ENCODE data around the gene FOXL2NB. TPM values are rescaled to one million over a fixed set of nuclear protein-coding genes. Genes with fewer than 3 reads are reported as not detected.

FOXL2NB gene
- total RNA-seq, 1 experiment from 2014 or later: 0.35 TPM

DNA sequence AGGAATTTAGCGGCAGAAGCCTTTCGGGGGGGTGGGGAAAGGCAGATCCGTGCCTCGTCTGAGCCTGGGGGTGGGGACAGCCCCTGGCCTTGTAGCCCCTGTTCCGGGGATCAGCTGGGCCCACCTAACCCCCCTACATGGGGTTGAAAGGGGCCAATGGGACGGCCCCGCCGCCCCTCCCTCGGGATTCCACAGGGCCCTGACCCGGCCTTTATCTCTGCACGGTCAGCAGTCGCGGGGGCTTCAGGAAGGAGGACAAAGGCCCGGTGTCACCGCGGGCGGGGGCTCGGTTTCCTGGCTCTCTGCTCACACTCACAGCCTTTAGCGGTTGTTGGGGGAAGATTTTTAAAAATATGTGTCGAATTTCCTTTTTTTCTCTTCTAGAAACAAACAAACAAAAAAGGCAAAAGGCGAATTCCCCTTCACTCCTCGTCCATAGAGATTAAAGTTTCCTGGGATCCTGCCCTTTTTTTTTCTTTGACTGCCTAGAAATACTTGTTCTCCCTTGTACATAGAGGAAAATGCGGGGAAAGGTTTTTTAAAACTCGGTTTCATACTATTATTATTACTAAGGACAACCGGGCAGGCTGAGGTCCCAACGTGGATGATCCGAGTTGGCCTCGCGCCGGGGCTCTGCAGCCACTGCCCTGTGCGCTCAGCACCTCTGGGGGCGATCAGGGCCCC is 8.0 kb upstream of the FOXL2NB start:
- Mint-ChIP-seq H3K27ac (ENCODE audit: unreplicated experiment) (no peak overlapping the region), H3K9me3 (ENCODE audit: low read depth, unreplicated experiment) (no peaks in the 10 kb centered on the region), H3K4me1 (ENCODE audit: low read depth, unreplicated experiment) (peaks cover 35% of the 10 kb centered on the region), H3K36me3 (ENCODE audit: insufficient read depth, unreplicated experiment) (peaks cover 23% of the 10 kb centered on the region), H3K27me3 (ENCODE audit: unreplicated experiment) (peaks cover 95% of the 10 kb centered on the region), H3K4me3 (ENCODE audit: low read depth, unreplicated experiment) (peak overlapping the region; percentile 5)
- DNase-seq: no peak
- TF ChIP-seq, protein P1, sequence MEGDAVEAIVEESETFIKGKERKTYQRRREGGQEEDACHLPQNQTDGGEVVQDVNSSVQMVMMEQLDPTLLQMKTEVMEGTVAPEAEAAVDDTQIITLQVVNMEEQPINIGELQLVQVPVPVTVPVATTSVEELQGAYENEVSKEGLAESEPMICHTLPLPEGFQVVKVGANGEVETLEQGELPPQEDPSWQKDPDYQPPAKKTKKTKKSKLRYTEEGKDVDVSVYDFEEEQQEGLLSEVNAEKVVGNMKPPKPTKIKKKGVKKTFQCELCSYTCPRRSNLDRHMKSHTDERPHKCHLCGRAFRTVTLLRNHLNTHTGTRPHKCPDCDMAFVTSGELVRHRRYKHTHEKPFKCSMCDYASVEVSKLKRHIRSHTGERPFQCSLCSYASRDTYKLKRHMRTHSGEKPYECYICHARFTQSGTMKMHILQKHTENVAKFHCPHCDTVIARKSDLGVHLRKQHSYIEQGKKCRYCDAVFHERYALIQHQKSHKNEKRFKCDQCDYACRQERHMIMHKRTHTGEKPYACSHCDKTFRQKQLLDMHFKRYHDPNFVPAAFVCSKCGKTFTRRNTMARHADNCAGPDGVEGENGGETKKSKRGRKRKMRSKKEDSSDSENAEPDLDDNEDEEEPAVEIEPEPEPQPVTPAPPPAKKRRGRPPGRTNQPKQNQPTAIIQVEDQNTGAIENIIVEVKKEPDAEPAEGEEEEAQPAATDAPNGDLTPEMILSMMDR (IDR thresholded peaks at IDR 0.05; ENCODE audit: unreplicated experiment): no peak
- no TSS peak for BruUV-seq (replicated peaks)
- intact Hi-C loops (cut with micrococcal nuclease; ENCODE audit: unreplicated experiment): loop anchor here (5.0 kb wide), 1 partner anchor 263 kb away; no protein-coding TSS in a partner anchor
- CTCF ChIA-PET: interaction anchor here (0.7 to 1.1 kb wide), 2 partner anchors 15 to 344 kb away, joined by 4 to 7 read pairs; no protein-coding TSS in a partner anchor

DNA sequence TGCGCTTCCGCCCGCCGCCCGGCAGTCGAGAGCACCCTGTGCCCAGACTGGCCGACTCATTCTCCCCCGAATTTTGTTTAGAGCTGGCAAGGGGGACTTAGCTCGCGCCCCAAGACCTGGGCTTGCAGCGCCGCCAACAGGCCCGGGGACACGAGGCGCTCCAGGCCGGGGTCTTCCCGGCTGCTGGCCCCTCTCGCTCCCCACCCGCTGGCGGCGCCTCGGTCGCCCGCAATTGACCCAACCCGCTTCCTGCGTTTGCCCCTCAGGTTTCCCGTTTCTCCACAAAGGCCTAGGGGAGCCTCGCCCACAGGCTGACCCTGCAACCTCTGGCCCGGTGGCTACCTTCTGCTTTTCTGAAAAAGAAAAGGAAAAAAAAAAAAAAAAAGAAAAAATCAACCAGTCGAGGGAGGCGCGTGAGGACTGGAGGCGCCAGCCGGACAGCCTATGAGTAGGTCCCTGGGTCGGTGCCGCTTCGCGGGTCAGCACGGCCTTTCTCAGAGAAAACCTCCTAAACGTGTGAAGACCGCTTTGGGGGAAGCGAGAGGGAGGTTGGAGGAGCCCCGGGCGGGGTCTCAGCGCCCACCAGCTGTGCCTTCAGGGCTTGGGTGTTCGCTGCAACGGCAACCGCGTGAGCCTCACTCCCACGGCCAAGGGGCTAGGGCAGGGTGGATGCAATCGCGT is 7.3 kb upstream of the FOXL2NB start:
- Mint-ChIP-seq H3K27me3 (ENCODE audit: unreplicated experiment) (peaks cover 100% of the 10 kb centered on the region), H3K36me3 (ENCODE audit: insufficient read depth, unreplicated experiment) (peaks cover 23% of the 10 kb centered on the region), H3K9me3 (ENCODE audit: low read depth, unreplicated experiment) (no peaks in the 10 kb centered on the region), H3K4me3 (ENCODE audit: low read depth, unreplicated experiment) (no peak overlapping the region), H3K27ac (ENCODE audit: unreplicated experiment) (no peak overlapping the region), H3K4me1 (ENCODE audit: low read depth, unreplicated experiment) (peaks cover 35% of the 10 kb centered on the region)
- no peak for DNase-seq
- CTCF ChIA-PET: interaction anchor here (1.1 to 1.7 kb wide), 4 partner anchors 13 to 389 kb away, joined by 4 to 7 read pairs (median 4); no protein-coding TSS in a partner anchor
- BruUV-seq (replicated peaks): no TSS peak
- TF ChIP-seq, protein P1 (IDR thresholded peaks at IDR 0.05; ENCODE audit: unreplicated experiment): no peak
- intact Hi-C loops (cut with micrococcal nuclease; ENCODE audit: unreplicated experiment): loop anchor here (5.0 kb wide), 3 partner anchors 93 to 263 kb away; no protein-coding TSS in a partner anchor

DNA sequence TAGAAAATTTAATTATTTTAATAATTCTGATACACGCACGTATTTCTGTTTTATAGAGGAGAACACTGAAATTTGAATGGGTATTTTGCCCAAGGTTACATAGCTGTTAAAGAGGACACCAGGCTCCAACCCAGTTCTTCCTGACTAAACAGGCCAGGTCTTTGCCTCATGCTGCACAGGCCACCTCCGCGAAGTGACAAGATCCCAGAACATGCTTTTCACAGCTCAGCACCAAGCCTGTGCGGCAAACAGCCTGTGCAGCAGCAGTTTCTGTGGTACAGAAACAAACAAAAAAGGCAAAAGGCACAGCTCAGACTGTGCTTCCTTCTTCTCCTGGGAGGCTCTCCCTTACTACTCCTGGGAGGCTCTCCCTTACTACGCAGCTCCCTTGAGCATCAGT is 6.6 kb upstream of the FOXL2NB start:
- Mint-ChIP-seq H3K9me3 (ENCODE audit: low read depth, unreplicated experiment) (no peaks in the 10 kb centered on the region), H3K27me3 (ENCODE audit: unreplicated experiment) (peaks cover 100% of the 10 kb centered on the region), H3K27ac (ENCODE audit: unreplicated experiment) (no peak overlapping the region), H3K4me1 (ENCODE audit: low read depth, unreplicated experiment) (peaks cover 39% of the 10 kb centered on the region), H3K4me3 (ENCODE audit: low read depth, unreplicated experiment) (no peak overlapping the region), H3K36me3 (ENCODE audit: insufficient read depth, unreplicated experiment) (peaks cover 29% of the 10 kb centered on the region)
- TF ChIP-seq, protein P1 (IDR thresholded peaks at IDR 0.05; ENCODE audit: unreplicated experiment): no peak
- intact Hi-C loops (cut with micrococcal nuclease; ENCODE audit: unreplicated experiment): loop anchor here (5.0 kb wide), 2 partner anchors 92 to 167 kb away; no protein-coding TSS in a partner anchor
- BruUV-seq (replicated peaks): no TSS peak
- DNase-seq: no peak
- CTCF ChIA-PET: interaction anchor here (1.1 to 1.7 kb wide), 4 partner anchors 12 to 389 kb away, joined by 4 to 7 read pairs (median 4); no protein-coding TSS in a partner anchor

DNA sequence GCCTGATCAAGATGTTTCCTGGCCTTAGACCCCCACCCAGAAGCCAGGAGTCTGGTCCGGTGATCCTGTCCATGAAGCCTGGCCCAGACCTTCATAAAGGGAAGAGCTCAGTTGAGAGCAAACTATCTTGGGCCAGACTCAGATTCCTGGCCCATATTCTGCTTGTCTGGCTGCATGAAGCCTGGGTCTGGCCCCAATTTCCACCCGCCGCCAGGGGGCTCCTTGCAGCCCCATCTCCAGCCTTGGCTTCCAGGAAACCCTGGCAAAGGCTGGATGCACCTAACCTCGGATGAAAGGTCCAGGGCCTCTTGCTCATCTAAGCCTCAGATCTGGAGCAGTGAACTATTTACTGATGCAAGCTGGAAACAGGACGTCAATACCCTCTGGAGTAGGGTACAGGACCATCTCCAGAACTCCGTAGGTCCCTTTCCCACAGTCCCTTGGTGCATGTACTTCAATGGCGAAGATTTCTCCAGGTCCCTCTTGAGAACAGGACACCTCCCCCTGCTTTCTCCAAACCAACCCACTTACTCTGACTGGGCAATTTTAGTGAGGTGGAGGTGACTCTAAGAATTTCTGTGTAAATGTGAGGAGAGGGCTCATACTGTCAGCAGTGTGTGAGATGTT is 5.6 kb upstream of the FOXL2NB start:
- H3K9me3 Mint-ChIP-seq (ENCODE audit: low read depth, unreplicated experiment): no peaks in the 10 kb centered on the region
- H3K27me3 Mint-ChIP-seq (ENCODE audit: unreplicated experiment): peaks cover 94% of the 10 kb centered on the region
- peaks cover 31% of the 10 kb centered on the region for H3K4me1 Mint-ChIP-seq (ENCODE audit: low read depth, unreplicated experiment)
- CTCF ChIA-PET: interaction anchor here (1.2 to 1.7 kb wide), 3 partner anchors 11 to 388 kb away, joined by 4 to 5 read pairs (median 4); no protein-coding TSS in a partner anchor
- intact Hi-C loops (cut with micrococcal nuclease; ENCODE audit: unreplicated experiment): loop anchor here (1.0 to 5.0 kb wide), 4 partner anchors 38 to 388 kb away; no protein-coding TSS in a partner anchor
- BruUV-seq (replicated peaks): no TSS peak
- H3K4me3 Mint-ChIP-seq (ENCODE audit: low read depth, unreplicated experiment): no peak overlapping the region
- DNase-seq: peak; percentile 91
- peaks cover 27% of the 10 kb centered on the region for H3K36me3 Mint-ChIP-seq (ENCODE audit: insufficient read depth, unreplicated experiment)
- H3K27ac Mint-ChIP-seq (ENCODE audit: unreplicated experiment): no peak overlapping the region
- TF ChIP-seq, protein P1 (IDR thresholded peaks at IDR 0.05; ENCODE audit: unreplicated experiment): peak; percentile 93
